ENCODE results near the gene CEP72. TPM values are rescaled to one million over a fixed set of nuclear protein-coding genes. Genes with fewer than 3 reads are reported as not detected.

CEP72 gene
- total RNA-seq, 4 donors from 2014 or later, result 0.83 to 1.8 (median 1.5) TPM

GRCh38 chr5:672329-673160 is 60.4 kb downstream of the CEP72 start:
- TF ChIP-seq POLR2A (IDR thresholded peaks at IDR 0.05; ENCODE audit: low read depth) (no peak), POLR2AphosphoS5 (IDR thresholded peaks at IDR 0.05) (peak in 1 of 2 donors; percentile 48)
- Histone ChIP-seq H3K4me3 (peak overlapping the region; percentile 11 to 46 (median 36)), H3K4me1 (peaks cover 47 to 93% (median 93%) of the 10 kb centered on the region in 4 donors), H3K9me3 (no peaks in the 10 kb centered on the region), H3K27me3 (no peaks in the 10 kb centered on the region), H3K36me3 (peaks cover 0 to 13% (median 0%) of the 10 kb centered on the region in 4 donors), H3K27ac (replicated peaks in 1 of 4) (peak overlapping the region; percentile 75 to 81 (median 76))
- intact Hi-C loops (cut with DNase I), result loop anchor here (5.0 to 10.0 kb wide), 2 partner anchors 92 to 230 kb away; no protein-coding TSS in a partner anchor
- 3% methylated on average over 16 of the region's 27 CpGs for WGBS
- peak; percentile 95 for DNase-seq (ENCODE audit: extremely low spot score)

GRCh38 chr5:673161-673830 is 61.2 kb downstream of the CEP72 start:
- Histone ChIP-seq H3K27me3 (no peaks in the 10 kb centered on the region), H3K4me3 (peak overlapping the region; percentile 11 to 46 (median 36)), H3K4me1 (peaks cover 47 to 96% (median 95%) of the 10 kb centered on the region in 4 donors), H3K9me3 (no peaks in the 10 kb centered on the region), H3K27ac (replicated peaks in 1 of 4) (peak overlapping the region; percentile 75 to 81 (median 76)), H3K36me3 (peaks cover 0 to 16% (median 0%) of the 10 kb centered on the region in 4 donors)
- no peak for TF ChIP-seq EP300 (IDR thresholded peaks at IDR 0.05)
- TF ChIP-seq POLR2A (IDR thresholded peaks at IDR 0.05; ENCODE audit: low read depth), result no peak
- TF ChIP-seq POLR2AphosphoS5 (IDR thresholded peaks at IDR 0.05), result no peak
- no peak for TF ChIP-seq CTCF (IDR thresholded peaks at IDR 0.05)
- WGBS, result 7% methylated on average over 9 of the region's 19 CpGs
- intact Hi-C loops (cut with DNase I), result loop anchor here (5.0 to 10.0 kb wide), 2 partner anchors 92 to 229 kb away; no protein-coding TSS in a partner anchor
- DNase-seq (ENCODE audit: extremely low spot score), result no peak

- H3K4me1 ChIP-seq, result peaks cover 44 to 89% (median 88%) of the 10 kb centered on the region in 4 donors
- no peak for TF ChIP-seq EP300 (IDR thresholded peaks at IDR 0.05)
- TF ChIP-seq CTCF (IDR thresholded peaks at IDR 0.05), result peak in 1 of 3 experiments; percentile 13
- TF ChIP-seq POLR2AphosphoS5 (IDR thresholded peaks at IDR 0.05), result peak in 1 of 2 donors; percentile 5
- 23% methylated on average over 10 of the region's 27 CpGs for WGBS
- peaks cover 0 to 16% (median 0%) of the 10 kb centered on the region in 4 donors for H3K36me3 ChIP-seq
- intact Hi-C loops (cut with DNase I), result loop anchor here (5.0 to 10.0 kb wide), 2 partner anchors 91 to 228 kb away; no protein-coding TSS in a partner anchor
- H3K27me3 ChIP-seq, result no peaks in the 10 kb centered on the region
- H3K27ac ChIP-seq (replicated peaks in 1 of 4), result peak overlapping the region; percentile 75 to 81 (median 76)
- DNase-seq (ENCODE audit: extremely low spot score), result no peak
- H3K9me3 ChIP-seq, result no peaks in the 10 kb centered on the region
- H3K4me3 ChIP-seq, result peak overlapping the region in 2 of 4 donors; percentile 4 to 11
Measured at GRCh38 chr5:673831-674629, 61.9 kb downstream of the CEP72 start.

- Histone ChIP-seq H3K36me3 (peaks cover 0 to 16% (median 0%) of the 10 kb centered on the region in 4 donors), H3K4me3 (peak overlapping the region in 1 of 4 donors; percentile 4), H3K27ac (replicated peaks in 1 of 4) (peak overlapping the region; percentile 75 to 81 (median 76)), H3K27me3 (no peaks in the 10 kb centered on the region), H3K4me1 (peaks cover 44 to 89% (median 85%) of the 10 kb centered on the region in 4 donors), H3K9me3 (no peaks in the 10 kb centered on the region)
- WGBS, result no CpG with 5 or more reads among the region's 7 CpGs
- no peak for DNase-seq (ENCODE audit: extremely low spot score)
- intact Hi-C loops (cut with DNase I), result loop anchor here (5.0 to 10.0 kb wide), 2 partner anchors 90 to 228 kb away; no protein-coding TSS in a partner anchor
- no peak for TF ChIP-seq POLR2A (IDR thresholded peaks at IDR 0.05; ENCODE audit: low read depth)
Measured at GRCh38 chr5:674630-675011, 62.5 kb downstream of the CEP72 start.

Measured in esophagus muscularis mucosa (tissue), 4 donors.